HEK293 (cell line): ENCODE measurements around the gene HS6ST3.

Source experiments
- CTCF ChIA-PET: fragments of 350-600 bp; formaldehyde crosslinking; extraction: SDS; loops from one replicate; lab custom pipeline; 2021; ENCODE audit warnings: antibody characterized with exemption; lab: Yijun Ruan, JAX
- POLR2A ChIA-PET: fragments of 300-600 bp; formaldehyde crosslinking; extraction: SDS; loops from one replicate; lab custom pipeline; 2020; ENCODE audit warnings: antibody characterized with exemption, inconsistent platforms; lab: Yijun Ruan, JAX
- H3K27ac ChIP-seq: fragments of 200-500 bp; sonication (Bioruptor generic); 2 replicates; pipeline ENCODE4 v1.5.1; 2014; ENCODE audit warnings: low read depth, low read length, control low read depth, inconsistent platforms; ENCODE audit errors: extremely low read depth
- H3K36me3 ChIP-seq, 2 experiments: fragments of 200-500 bp in 1 of 2; sonication (Bioruptor generic) in 1 of 2; 1 replicate in 1 of 2; 2 replicates in 1 of 2; pipeline ENCODE4 v1.5.1; 2014 to 2017; ENCODE audit warnings: inconsistent platforms in 2 of 2, low read length in 2 of 2; ENCODE audit not compliant: control insufficient read depth in 2 of 2, insufficient read depth in 1 of 2
- H3K4me1 ChIP-seq: fragments of 200-500 bp; sonication (Bioruptor generic); 2 replicates; pipeline ENCODE4 v1.5.1; 2014; ENCODE audit warnings: mild to moderate bottlenecking, low read length, inconsistent platforms; ENCODE audit not compliant: control insufficient read depth, insufficient read depth
- H3K4me3 ChIP-seq: 2 replicates; pipeline ENCODE4 v1.5.1; 2011; ENCODE audit warnings: low read depth, mild to moderate bottlenecking, control low read depth, low read length, moderate library complexity
- H3K9me3 ChIP-seq: fragments of 200-500 bp; sonication (Bioruptor generic); 2 replicates; pipeline ENCODE4 v1.5.1; 2014; ENCODE audit warnings: low read depth, low read length, inconsistent platforms; ENCODE audit not compliant: control insufficient read depth, insufficient read depth
- BCL11A ChIP-seq: fragments of 450-650 bp; formaldehyde crosslinking; IDR thresholded peaks from 2 replicates; pipeline ENCODE4 v1.5.1; 2016; ENCODE audit warnings: low read depth, missing biosample characterization, missing genetic modification characterization
- FEZF1 ChIP-seq: fragments of 450-650 bp; formaldehyde crosslinking; IDR thresholded peaks from 2 replicates; pipeline ENCODE4 v1.5.1; 2016; ENCODE audit warnings: missing biosample characterization, missing genetic modification characterization
- GLI4 ChIP-seq: fragments of 450-650 bp; formaldehyde crosslinking; IDR thresholded peaks from 2 replicates; pipeline ENCODE4 v1.5.1; 2016; ENCODE audit warnings: missing biosample characterization, missing genetic modification characterization
- GLIS1 ChIP-seq: fragments of 450-650 bp; formaldehyde crosslinking; IDR thresholded peaks from 2 replicates; pipeline ENCODE4 v1.5.1; 2016; ENCODE audit warnings: missing biosample characterization, missing genetic modification characterization
- HOXC10 ChIP-seq: sonication (generic); formaldehyde crosslinking; IDR thresholded peaks from 2 replicates; pipeline ENCODE4 v1.8.1; 2023; ENCODE audit warnings: mild to moderate bottlenecking, missing genetic modification reagents
- HOXD13 ChIP-seq: sonication (generic); formaldehyde crosslinking; IDR thresholded peaks from 2 replicates; pipeline ENCODE4 v1.8.0; 2022; ENCODE audit warnings: missing genetic modification reagents, borderline replicate concordance
- KLF9 ChIP-seq: fragments of 450-650 bp; formaldehyde crosslinking; IDR thresholded peaks from 2 replicates; pipeline ENCODE4 v1.5.1; 2016; ENCODE audit warnings: missing biosample characterization, missing genetic modification characterization, low read depth
- SCRT2 ChIP-seq: fragments of 450-650 bp; formaldehyde crosslinking; IDR thresholded peaks from 2 replicates; pipeline ENCODE4 v1.5.1; 2016; ENCODE audit warnings: missing biosample characterization, missing genetic modification characterization
- SP2 ChIP-seq: fragments of 450-650 bp; formaldehyde crosslinking; IDR thresholded peaks from 2 replicates; pipeline ENCODE4 v1.5.1; 2016; ENCODE audit warnings: missing biosample characterization, missing genetic modification characterization
- SP3 ChIP-seq: fragments of 450-650 bp; formaldehyde crosslinking; IDR thresholded peaks from 2 replicates; pipeline ENCODE4 v1.5.1; 2016; ENCODE audit warnings: missing biosample characterization, missing genetic modification characterization
- TRIM28 ChIP-seq: IDR thresholded peaks from 2 replicates; pipeline ENCODE4 v1.6.1; 2011; ENCODE audit warnings: low read length, control low read depth, borderline replicate concordance
- YY2 ChIP-seq: fragments of 450-650 bp; formaldehyde crosslinking; IDR thresholded peaks from 2 replicates; pipeline ENCODE4 v1.5.1; 2016; ENCODE audit warnings: missing biosample characterization, missing genetic modification characterization
- ZFP41 ChIP-seq: fragments of 450-650 bp; formaldehyde crosslinking; IDR thresholded peaks from 2 replicates; pipeline ENCODE4 v1.5.1; 2016; ENCODE audit warnings: missing biosample characterization, missing genetic modification characterization, borderline replicate concordance
- ZFP69B ChIP-seq: fragments of 450-650 bp; formaldehyde crosslinking; IDR thresholded peaks from 2 replicates; pipeline ENCODE4 v1.5.1; 2016; ENCODE audit warnings: missing biosample characterization, missing genetic modification characterization
- ZNF16 ChIP-seq: fragments of 450-650 bp; formaldehyde crosslinking; IDR thresholded peaks from 2 replicates; pipeline ENCODE4 v1.5.1; 2016; ENCODE audit warnings: low read depth, missing biosample characterization, missing genetic modification characterization
- ZNF175 ChIP-seq: fragments of 450-650 bp; formaldehyde crosslinking; IDR thresholded peaks from 2 replicates; pipeline ENCODE4 v1.5.1; 2016; ENCODE audit warnings: missing biosample characterization, missing genetic modification characterization
- ZNF202 ChIP-seq: fragments of 450-650 bp; formaldehyde crosslinking; IDR thresholded peaks from 2 replicates; pipeline ENCODE4 v1.5.1; 2016; ENCODE audit warnings: missing biosample characterization, missing genetic modification characterization, borderline replicate concordance
- ZNF223 ChIP-seq: fragments of 450-650 bp; formaldehyde crosslinking; IDR thresholded peaks from 2 replicates; pipeline ENCODE4 v1.5.1; 2016; ENCODE audit warnings: missing biosample characterization, missing genetic modification characterization
- ZNF26 ChIP-seq: fragments of 450-650 bp; formaldehyde crosslinking; IDR thresholded peaks from 2 replicates; pipeline ENCODE4 v1.5.1; 2016; ENCODE audit warnings: missing biosample characterization, missing genetic modification characterization
- ZNF324 ChIP-seq: fragments of 450-650 bp; formaldehyde crosslinking; IDR thresholded peaks from 2 replicates; pipeline ENCODE4 v1.5.1; 2016; ENCODE audit warnings: missing biosample characterization, missing genetic modification characterization
- ZNF354C ChIP-seq: fragments of 450-650 bp; formaldehyde crosslinking; IDR thresholded peaks from 2 replicates; pipeline ENCODE4 v1.5.1; 2016; ENCODE audit warnings: missing biosample characterization, missing genetic modification characterization, low read depth, borderline replicate concordance
- ZNF394 ChIP-seq: fragments of 450-650 bp; formaldehyde crosslinking; IDR thresholded peaks from 2 replicates; pipeline ENCODE4 v1.5.1; 2016; ENCODE audit warnings: missing biosample characterization, missing genetic modification characterization, mild to moderate bottlenecking, moderate library complexity, borderline replicate concordance
- ZNF433 ChIP-seq: fragments of 450-650 bp; formaldehyde crosslinking; IDR thresholded peaks from 2 replicates; pipeline ENCODE4 v1.5.1; 2016; ENCODE audit warnings: missing biosample characterization, missing genetic modification characterization, low read depth
- ZNF549 ChIP-seq: fragments of 450-650 bp; IDR thresholded peaks from 2 replicates; pipeline ENCODE4 v1.5.1; 2018; ENCODE audit warnings: missing biosample characterization, missing genetic modification characterization, mild to moderate bottlenecking, inconsistent platforms, moderate library complexity
- ZNF558 ChIP-seq: fragments of 450-650 bp; formaldehyde crosslinking; IDR thresholded peaks from 2 replicates; pipeline ENCODE4 v1.5.1; 2016; ENCODE audit warnings: missing biosample characterization, missing genetic modification characterization
- ZNF621 ChIP-seq: fragments of 450-650 bp; formaldehyde crosslinking; IDR thresholded peaks from 2 replicates; pipeline ENCODE4 v1.5.1; 2017; ENCODE audit warnings: missing biosample characterization, missing genetic modification characterization
- ZNF623 ChIP-seq: fragments of 450-650 bp; formaldehyde crosslinking; IDR thresholded peaks from 2 replicates; pipeline ENCODE4 v1.5.1; 2016; ENCODE audit warnings: missing biosample characterization, missing genetic modification characterization
- ZNF76 ChIP-seq: fragments of 450-650 bp; formaldehyde crosslinking; IDR thresholded peaks from 2 replicates; pipeline ENCODE4; 2016; ENCODE audit warnings: low read depth, missing biosample characterization, missing genetic modification characterization, borderline replicate concordance
- ZSCAN30 ChIP-seq: fragments of 450-650 bp; IDR thresholded peaks from 2 replicates; pipeline ENCODE4 v1.5.1; 2018; ENCODE audit warnings: missing biosample characterization, mild to moderate bottlenecking, missing genetic modification characterization, moderate library complexity
- ZXDB ChIP-seq: fragments of 450-650 bp; formaldehyde crosslinking; IDR thresholded peaks from 2 replicates; pipeline ENCODE4 v1.5.1; 2016; ENCODE audit warnings: missing biosample characterization, missing genetic modification characterization
- TF ChIP-seq, protein P1 (sequence below): fragments of 450-650 bp; formaldehyde crosslinking; IDR thresholded peaks from 2 replicates; pipeline ENCODE4; 2016; ENCODE audit warnings: missing biosample characterization, missing genetic modification characterization
- TF ChIP-seq, protein P2 (sequence below): fragments of 450-650 bp; formaldehyde crosslinking; IDR thresholded peaks from 2 replicates; pipeline ENCODE4 v1.5.1; 2016; ENCODE audit warnings: missing biosample characterization, missing genetic modification characterization, borderline replicate concordance
- TF ChIP-seq, protein P3 (sequence below): fragments of 450-650 bp; formaldehyde crosslinking; IDR thresholded peaks from 2 replicates; pipeline ENCODE4 v1.5.1; 2017; ENCODE audit warnings: missing biosample characterization, missing genetic modification characterization
- TF ChIP-seq, protein P4 (sequence below): fragments of 450-650 bp; formaldehyde crosslinking; IDR thresholded peaks from 2 replicates; pipeline ENCODE4 v1.5.1; 2016; ENCODE audit warnings: missing biosample characterization, missing genetic modification characterization

HS6ST3 gene

DNA sequence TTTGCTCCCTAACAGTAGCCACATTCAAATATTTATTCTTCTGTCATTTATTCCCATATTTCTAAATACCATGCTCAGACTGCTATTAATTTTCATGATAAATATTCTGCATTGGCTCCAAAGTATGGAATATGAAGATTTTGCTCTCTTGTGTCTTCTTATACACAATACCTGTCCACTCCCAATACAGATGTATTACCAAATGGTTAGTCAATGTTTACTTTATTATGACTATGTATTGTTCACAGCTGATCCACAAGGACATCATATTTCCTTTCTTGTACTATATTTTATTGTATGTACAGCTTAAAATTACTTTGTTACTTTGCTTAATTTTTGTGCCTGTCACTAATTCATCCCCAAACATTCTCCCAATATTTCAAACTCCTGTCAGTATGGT is 582.1 kb downstream of the HS6ST3 start:
- CTCF ChIA-PET: no interaction called here
- POLR2A ChIA-PET: no interaction called here

GRCh38 chr13:96673825-96674224 is 583.9 kb downstream of the HS6ST3 start:
- peaks cover 2% of the 10 kb centered on the region; the same call in 1 of the 2 replicates for H3K4me1 ChIP-seq
- ChIA-PET POLR2A (no interaction called here), CTCF (no interaction called here)
- H3K36me3 ChIP-seq: no peaks in the 10 kb centered on the region
- no peak overlapping the region for H3K4me3 ChIP-seq
- H3K9me3 ChIP-seq: no peaks in the 10 kb centered on the region
- no peak overlapping the region for H3K27ac ChIP-seq
- TF ChIP-seq ZNF175 (tag by site-specific recombination): no peak
- TF ChIP-seq SCRT2: no peak
- no peak for TF ChIP-seq HOXC10 (CRISPR knock-in tag)
- TF ChIP-seq SP2 (tag by site-specific recombination): no peak
- no peak for TF ChIP-seq ZSCAN30
- TF ChIP-seq ZNF623: no peak
- TF ChIP-seq ZNF558 (tag by site-specific recombination): no peak
- no peak for TF ChIP-seq ZNF76 (tag by site-specific recombination)
- no peak for TF ChIP-seq ZNF26
- TF ChIP-seq, protein P1, sequence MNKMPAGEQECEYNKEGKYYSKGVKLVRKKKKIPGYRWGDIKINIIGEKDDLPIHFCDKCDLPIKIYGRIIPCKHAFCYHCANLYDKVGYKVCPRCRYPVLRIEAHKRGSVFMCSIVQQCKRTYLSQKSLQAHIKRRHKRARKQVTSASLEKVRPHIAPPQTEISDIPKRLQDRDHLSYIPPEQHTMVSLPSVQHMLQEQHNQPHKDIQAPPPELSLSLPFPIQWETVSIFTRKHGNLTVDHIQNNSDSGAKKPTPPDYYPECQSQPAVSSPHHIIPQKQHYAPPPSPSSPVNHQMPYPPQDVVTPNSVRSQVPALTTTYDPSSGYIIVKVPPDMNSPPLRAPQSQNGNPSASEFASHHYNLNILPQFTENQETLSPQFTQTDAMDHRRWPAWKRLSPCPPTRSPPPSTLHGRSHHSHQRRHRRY: no peak
- no peak for TF ChIP-seq ZFP69B (tag by site-specific recombination)
- no peak for TF ChIP-seq FEZF1 (tag by site-specific recombination)
- no peak for TF ChIP-seq ZNF223 (tag by site-specific recombination)
- no peak for TF ChIP-seq ZNF16 (tag by site-specific recombination)
- TF ChIP-seq TRIM28: no peak
- TF ChIP-seq, protein P2, sequence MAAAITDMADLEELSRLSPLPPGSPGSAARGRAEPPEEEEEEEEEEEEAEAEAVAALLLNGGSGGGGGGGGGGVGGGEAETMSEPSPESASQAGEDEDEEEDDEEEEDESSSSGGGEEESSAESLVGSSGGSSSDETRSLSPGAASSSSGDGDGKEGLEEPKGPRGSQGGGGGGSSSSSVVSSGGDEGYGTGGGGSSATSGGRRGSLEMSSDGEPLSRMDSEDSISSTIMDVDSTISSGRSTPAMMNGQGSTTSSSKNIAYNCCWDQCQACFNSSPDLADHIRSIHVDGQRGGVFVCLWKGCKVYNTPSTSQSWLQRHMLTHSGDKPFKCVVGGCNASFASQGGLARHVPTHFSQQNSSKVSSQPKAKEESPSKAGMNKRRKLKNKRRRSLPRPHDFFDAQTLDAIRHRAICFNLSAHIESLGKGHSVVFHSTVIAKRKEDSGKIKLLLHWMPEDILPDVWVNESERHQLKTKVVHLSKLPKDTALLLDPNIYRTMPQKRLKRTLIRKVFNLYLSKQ: no peak
- TF ChIP-seq GLI4 (tag by site-specific recombination): no peak

More for the DNA sequence above, 582.1 kb downstream of the HS6ST3 start:
- H3K4me3 ChIP-seq: no peak overlapping the region
- no peaks in the 10 kb centered on the region for H3K9me3 ChIP-seq
- H3K36me3 ChIP-seq: no peaks in the 10 kb centered on the region
- no peak overlapping the region for H3K27ac ChIP-seq
- H3K4me1 ChIP-seq: no peaks in the 10 kb centered on the region
- no peak for TF ChIP-seq ZNF202 (tag by site-specific recombination)
- TF ChIP-seq ZNF549 (tag by site-specific recombination): no peak
- TF ChIP-seq BCL11A (tag by site-specific recombination): no peak
- TF ChIP-seq, protein P3, sequence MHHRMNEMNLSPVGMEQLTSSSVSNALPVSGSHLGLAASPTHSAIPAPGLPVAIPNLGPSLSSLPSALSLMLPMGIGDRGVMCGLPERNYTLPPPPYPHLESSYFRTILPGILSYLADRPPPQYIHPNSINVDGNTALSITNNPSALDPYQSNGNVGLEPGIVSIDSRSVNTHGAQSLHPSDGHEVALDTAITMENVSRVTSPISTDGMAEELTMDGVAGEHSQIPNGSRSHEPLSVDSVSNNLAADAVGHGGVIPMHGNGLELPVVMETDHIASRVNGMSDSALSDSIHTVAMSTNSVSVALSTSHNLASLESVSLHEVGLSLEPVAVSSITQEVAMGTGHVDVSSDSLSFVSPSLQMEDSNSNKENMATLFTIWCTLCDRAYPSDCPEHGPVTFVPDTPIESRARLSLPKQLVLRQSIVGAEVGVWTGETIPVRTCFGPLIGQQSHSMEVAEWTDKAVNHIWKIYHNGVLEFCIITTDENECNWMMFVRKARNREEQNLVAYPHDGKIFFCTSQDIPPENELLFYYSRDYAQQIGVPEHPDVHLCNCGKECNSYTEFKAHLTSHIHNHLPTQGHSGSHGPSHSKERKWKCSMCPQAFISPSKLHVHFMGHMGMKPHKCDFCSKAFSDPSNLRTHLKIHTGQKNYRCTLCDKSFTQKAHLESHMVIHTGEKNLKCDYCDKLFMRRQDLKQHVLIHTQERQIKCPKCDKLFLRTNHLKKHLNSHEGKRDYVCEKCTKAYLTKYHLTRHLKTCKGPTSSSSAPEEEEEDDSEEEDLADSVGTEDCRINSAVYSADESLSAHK (tag by site-specific recombination): no peak
- no peak for TF ChIP-seq KLF9 (tag by site-specific recombination)
- TF ChIP-seq ZXDB (tag by site-specific recombination): no peak
- TF ChIP-seq, protein P1: no peak
- no peak for TF ChIP-seq GLIS1 (tag by site-specific recombination)
- no peak for TF ChIP-seq SP3
- no peak for TF ChIP-seq ZNF394 (tag by site-specific recombination)
- no peak for TF ChIP-seq SCRT2
- TF ChIP-seq YY2 (tag by site-specific recombination): no peak
- no peak for TF ChIP-seq ZNF324 (tag by site-specific recombination)
- TF ChIP-seq HOXD13 (CRISPR knock-in tag): no peak
- TF ChIP-seq, protein P4, sequence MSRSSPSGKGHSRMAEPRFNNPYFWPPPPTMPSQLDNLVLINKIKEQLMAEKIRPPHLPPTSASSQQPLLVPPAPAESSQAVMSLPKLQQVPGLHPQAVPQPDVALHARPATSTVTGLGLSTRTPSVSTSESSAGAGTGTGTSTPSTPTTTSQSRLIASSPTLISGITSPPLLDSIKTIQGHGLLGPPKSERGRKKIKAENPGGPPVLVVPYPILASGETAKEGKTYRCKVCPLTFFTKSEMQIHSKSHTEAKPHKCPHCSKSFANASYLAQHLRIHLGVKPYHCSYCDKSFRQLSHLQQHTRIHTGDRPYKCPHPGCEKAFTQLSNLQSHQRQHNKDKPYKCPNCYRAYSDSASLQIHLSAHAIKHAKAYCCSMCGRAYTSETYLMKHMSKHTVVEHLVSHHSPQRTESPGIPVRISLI (tag by site-specific recombination): no peak
- TF ChIP-seq ZNF175 (tag by site-specific recombination): no peak
- no peak for TF ChIP-seq ZNF354C
- TF ChIP-seq ZNF433 (tag by site-specific recombination): no peak
- TF ChIP-seq ZFP41 (tag by site-specific recombination): no peak
- TF ChIP-seq ZNF621 (tag by site-specific recombination): no peak
